Left ventricle myocardium inferior (tissue), 1 donor: Measurements from ENCODE around the gene SNX8. TPM values are rescaled to one million over a fixed set of nuclear protein-coding genes. Genes with fewer than 3 reads are reported as not detected.

Experiments
- DNase-seq: peaks from one replicate; pipeline ENCODE4 v3.0.0-alpha.2; 2020
- H3K27ac ChIP-seq: fragments of 200-600 bp; replicated peaks from 2 replicates; pipeline ENCODE4 v1.8.0; 2021
- H3K27me3 ChIP-seq: fragments of 200-600 bp; 2 replicates; pipeline ENCODE4 v1.8.0; 2021; ENCODE audit warnings: low read depth
- H3K36me3 ChIP-seq: fragments of 200-600 bp; 2 replicates; pipeline ENCODE4 v1.8.0; 2021
- H3K4me1 ChIP-seq: fragments of 200-600 bp; 2 replicates; pipeline ENCODE4 v1.8.0; 2021
- H3K4me3 ChIP-seq: fragments of 200-600 bp; 2 replicates; pipeline ENCODE4 v1.8.0; 2021; ENCODE audit warnings: mild to moderate bottlenecking, moderate library complexity
- H3K9me3 ChIP-seq: fragments of 200-600 bp; replicated peaks from 2 replicates; pipeline ENCODE4 v1.8.0; 2021
- intact Hi-C: fragments of 100-400 bp; cut with micrococcal nuclease; formaldehyde crosslinking; loops from one replicate; pipeline ENCODE4 v1.11.0; 2022
- total RNA-seq: library from RNA; stranded (reverse); fragmentation: NEBNext Ultra II Directional; extraction: Animal tissue kit (Norgen Biotek cat#: 25700); gene quantifications from one replicate; pipeline ENCODE4 v1.2.1, GENCODE V29; 2021
- TF ChIP-seq, protein P1 (sequence below): fragments of 200-600 bp; IDR thresholded peaks from 2 replicates; pipeline ENCODE4 v1.8.0; 2021; ENCODE audit warnings: antibody characterized with exemption, mild to moderate bottlenecking, borderline replicate concordance
- donor health status: DM: no; HTN: yes; CAD: no; lungs with severe emphysema.

The SNX8 gene
- total RNA-seq, 1 donor from 2014 or later, result 16.8 TPM

DNA sequence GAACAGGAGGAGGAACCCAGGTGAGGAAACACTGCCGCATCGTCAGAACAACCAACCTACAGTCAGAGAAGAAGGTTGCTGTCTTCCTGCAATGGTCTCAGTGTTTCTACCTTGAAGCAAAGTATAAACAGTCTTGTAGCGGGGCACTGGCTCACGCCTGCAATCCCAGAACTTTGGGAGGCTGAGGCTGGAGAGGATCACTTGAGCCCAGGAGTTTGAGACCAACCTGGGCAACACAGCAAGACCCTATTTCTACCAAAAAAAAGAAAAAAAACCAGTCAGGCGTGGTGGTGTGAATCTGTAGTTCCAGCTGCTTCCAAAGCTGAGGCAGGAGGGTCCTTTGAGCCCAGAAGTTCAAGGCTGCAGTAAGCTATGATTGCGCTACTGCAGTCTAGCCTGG is 23.4 kb downstream of the SNX8 start:
- no peak for DNase-seq
- TF ChIP-seq, protein P1, sequence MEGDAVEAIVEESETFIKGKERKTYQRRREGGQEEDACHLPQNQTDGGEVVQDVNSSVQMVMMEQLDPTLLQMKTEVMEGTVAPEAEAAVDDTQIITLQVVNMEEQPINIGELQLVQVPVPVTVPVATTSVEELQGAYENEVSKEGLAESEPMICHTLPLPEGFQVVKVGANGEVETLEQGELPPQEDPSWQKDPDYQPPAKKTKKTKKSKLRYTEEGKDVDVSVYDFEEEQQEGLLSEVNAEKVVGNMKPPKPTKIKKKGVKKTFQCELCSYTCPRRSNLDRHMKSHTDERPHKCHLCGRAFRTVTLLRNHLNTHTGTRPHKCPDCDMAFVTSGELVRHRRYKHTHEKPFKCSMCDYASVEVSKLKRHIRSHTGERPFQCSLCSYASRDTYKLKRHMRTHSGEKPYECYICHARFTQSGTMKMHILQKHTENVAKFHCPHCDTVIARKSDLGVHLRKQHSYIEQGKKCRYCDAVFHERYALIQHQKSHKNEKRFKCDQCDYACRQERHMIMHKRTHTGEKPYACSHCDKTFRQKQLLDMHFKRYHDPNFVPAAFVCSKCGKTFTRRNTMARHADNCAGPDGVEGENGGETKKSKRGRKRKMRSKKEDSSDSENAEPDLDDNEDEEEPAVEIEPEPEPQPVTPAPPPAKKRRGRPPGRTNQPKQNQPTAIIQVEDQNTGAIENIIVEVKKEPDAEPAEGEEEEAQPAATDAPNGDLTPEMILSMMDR, result no peak
- H3K4me1 ChIP-seq, result no peaks in the 10 kb centered on the region
- H3K27me3 ChIP-seq, result no peaks in the 10 kb centered on the region
- no peak overlapping the region for H3K4me3 ChIP-seq
- no peak overlapping the region for H3K27ac ChIP-seq
- H3K36me3 ChIP-seq, result no peaks in the 10 kb centered on the region
- H3K9me3 ChIP-seq, result no peaks in the 10 kb centered on the region
- intact Hi-C loops, result no loop called here

DNA sequence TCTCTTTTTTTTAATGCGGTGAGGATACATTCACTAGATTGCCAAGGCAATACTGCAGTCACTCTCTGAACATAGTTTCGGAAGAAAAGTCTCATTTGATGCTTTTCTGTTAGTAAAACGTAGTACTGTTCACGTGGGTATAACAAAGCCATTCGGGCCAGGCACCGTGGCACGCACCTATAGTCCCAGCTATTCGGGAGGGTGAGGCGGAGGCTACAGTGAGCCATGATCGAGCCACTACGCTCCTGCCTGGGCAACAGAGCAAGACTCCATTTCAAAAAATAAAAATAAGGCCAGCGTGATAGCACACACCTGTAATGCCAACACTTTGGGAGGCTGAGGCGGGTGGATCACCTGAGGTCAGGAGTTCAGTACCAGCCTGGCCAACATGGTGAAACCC is 24.6 kb downstream of the SNX8 start:
- intact Hi-C loops, result no loop called here
- H3K27ac ChIP-seq, result no peak overlapping the region
- no peak for DNase-seq

DNA sequence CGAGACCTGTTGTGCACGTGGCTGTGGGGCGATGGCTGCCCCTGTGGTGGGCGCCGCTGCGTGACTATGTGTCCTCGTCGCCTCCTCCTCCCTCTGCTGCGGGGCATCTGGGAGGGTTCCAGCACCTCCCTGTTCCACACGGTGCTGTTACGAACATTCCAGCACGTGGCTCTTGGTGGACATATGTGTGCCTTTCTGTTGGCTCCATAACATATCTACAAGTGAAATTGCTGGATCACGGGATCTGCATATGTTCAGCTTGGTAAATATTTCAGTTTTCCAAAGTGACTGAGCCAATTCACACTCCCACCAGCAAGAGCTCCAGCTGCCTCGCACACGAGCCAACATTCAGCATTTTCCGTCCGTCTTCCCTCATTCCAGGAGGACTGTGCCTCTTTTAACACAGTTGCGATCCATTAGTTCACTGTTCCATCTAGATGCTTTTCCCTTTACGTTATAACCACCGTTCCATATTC is 25.1 kb downstream of the SNX8 start:
- no peak overlapping the region for H3K4me3 ChIP-seq
- H3K27ac ChIP-seq, result no peak overlapping the region
- no peaks in the 10 kb centered on the region for H3K4me1 ChIP-seq
- no peaks in the 10 kb centered on the region for H3K9me3 ChIP-seq
- intact Hi-C loops, result no loop called here
- TF ChIP-seq, protein P1, result no peak
- H3K36me3 ChIP-seq, result no peaks in the 10 kb centered on the region
- no peaks in the 10 kb centered on the region for H3K27me3 ChIP-seq
- no peak for DNase-seq

More for the DNA sequence above, 24.6 kb downstream of the SNX8 start:
- Histone ChIP-seq H3K27me3 (no peaks in the 10 kb centered on the region), H3K9me3 (no peaks in the 10 kb centered on the region), H3K36me3 (no peaks in the 10 kb centered on the region), H3K4me1 (no peaks in the 10 kb centered on the region), H3K4me3 (no peak overlapping the region)
- TF ChIP-seq, protein P1, result no peak

DNA sequence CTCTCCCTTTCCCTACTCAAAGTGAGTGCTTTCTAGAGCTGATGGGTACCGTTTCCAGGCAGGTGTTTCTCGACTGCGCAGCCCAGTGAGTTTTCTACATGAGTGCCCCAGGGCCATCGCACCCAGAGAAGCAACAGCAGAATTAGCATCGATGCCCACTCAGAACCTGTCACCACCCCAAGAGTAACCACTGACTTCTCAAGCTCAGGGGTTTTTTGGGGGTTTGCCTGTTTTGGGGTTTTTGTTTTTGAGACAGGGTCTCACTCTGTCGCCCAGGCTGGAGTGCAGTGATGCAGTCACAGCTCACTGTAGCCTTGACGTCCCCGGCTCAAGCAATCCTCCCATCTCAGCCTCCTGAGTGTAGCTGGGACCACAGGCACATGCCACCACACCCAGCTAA is 25.7 kb downstream of the SNX8 start:
- no peak for DNase-seq
- Histone ChIP-seq H3K27ac (no peak overlapping the region), H3K4me1 (no peaks in the 10 kb centered on the region)

DNA sequence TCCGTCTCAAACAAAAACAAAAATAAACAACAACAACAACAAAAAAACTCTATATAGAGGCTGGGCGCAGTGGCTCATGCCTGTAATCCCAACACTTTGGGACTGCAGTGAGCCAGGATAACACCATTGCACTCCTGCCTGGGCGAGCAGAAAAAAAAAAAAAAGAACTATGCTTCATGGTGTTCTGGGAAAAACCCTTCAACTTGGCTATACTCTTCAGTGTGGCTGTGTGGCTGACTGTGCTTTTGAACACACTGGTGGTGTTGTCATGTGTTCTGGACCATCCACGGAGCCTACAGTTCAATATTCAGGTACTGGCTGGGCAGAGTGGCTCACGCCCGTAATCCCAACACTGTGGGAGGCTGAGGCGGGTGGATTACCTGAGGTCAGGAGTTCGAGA is 26.5 kb downstream of the SNX8 start:
- H3K4me1 ChIP-seq, result no peaks in the 10 kb centered on the region
- TF ChIP-seq, protein P1, result no peak
- intact Hi-C loops, result no loop called here
- H3K4me3 ChIP-seq, result no peak overlapping the region
- no peaks in the 10 kb centered on the region for H3K36me3 ChIP-seq
- no peaks in the 10 kb centered on the region for H3K27me3 ChIP-seq
- H3K27ac ChIP-seq, result no peak overlapping the region
- DNase-seq, result no peak
- no peaks in the 10 kb centered on the region for H3K9me3 ChIP-seq

More for the DNA sequence above, 25.7 kb downstream of the SNX8 start:
- Histone ChIP-seq H3K9me3 (no peaks in the 10 kb centered on the region), H3K4me3 (no peak overlapping the region), H3K27me3 (no peaks in the 10 kb centered on the region), H3K36me3 (no peaks in the 10 kb centered on the region)
- TF ChIP-seq, protein P1, result no peak
- intact Hi-C loops, result no loop called here
